ENCODE data around the gene GPR15LG.
"Not testable (repeated sequence)": the region's sequence is repeated elsewhere in the genome, so short reads cannot be mapped to it uniquely, and the experiment has no call there.

GPR15LG gene

DNA sequence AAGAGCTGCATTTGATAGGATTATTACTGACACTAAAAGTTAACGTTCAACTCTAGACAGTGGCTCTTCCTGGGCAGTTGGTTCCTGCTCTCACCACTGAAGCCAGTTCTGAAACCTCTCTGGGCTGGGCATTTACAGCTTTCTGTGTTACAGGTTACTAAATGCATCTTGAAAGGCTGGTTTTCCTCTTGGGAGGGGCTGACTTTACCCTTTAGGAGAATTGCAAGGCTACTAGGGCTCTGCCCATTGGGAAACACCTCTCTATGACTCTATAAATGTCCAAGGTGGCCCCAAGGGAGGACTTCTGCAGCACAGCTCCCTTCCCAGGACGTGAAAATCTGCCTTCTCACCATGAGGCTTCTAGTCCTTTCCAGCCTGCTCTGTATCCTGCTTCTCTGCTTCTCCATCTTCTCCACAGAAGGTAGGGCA, at the start of gene GPR15LG:
TSS of gene GPR15LG (plus strand) at position 301 of the 429 bp plus-strand sequence. CDS start at position 352, 51 bp downstream.
- no peak for DNase-seq

DNA sequence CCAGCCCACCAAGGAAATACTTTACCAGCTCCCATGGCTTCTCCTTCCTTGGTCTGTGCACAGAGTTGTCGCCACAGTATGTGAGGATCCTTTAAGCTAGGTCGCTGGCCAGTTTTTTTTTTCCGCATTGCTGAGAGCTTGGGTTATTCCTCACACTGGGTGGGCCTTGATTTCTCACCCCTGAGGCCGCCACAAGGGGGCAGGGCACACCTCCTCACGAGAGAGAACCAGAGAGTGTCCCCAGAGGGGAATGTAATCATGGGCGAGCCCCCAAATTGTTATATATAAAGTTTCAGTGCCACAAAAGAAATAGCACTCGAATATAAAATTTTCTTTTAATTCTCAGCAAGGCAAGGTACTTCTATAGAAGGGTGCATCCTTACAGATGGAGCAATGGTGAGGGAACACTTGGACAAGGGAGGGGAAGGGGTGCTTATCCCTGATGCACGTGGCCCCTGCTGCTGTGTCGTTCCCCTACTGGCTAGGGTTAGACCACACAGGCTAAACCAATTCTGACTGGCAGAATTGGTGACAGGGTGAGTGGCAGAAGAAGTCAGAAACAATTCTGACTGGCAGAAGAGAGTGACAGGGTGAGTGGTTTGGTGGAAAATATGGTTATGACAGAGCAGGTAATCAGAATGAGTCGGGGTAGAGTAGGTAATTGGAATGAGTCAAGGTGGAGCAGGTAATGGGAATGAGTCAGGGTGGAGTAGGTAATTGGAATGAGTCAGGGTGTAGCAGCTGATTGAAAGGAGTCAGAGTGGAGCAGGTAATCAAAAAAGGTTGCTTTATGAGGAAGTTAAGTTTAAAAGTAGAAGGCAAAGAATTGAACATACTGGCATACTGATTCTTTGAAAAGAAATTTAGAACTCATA, 47.5 kb upstream of the GPR15LG start:
- not testable (repeated sequence) for DNase-seq

GRCh38 chr10:84126785-84127167, 46.8 kb upstream of the GPR15LG start:
- DNase-seq: no peak

DNA sequence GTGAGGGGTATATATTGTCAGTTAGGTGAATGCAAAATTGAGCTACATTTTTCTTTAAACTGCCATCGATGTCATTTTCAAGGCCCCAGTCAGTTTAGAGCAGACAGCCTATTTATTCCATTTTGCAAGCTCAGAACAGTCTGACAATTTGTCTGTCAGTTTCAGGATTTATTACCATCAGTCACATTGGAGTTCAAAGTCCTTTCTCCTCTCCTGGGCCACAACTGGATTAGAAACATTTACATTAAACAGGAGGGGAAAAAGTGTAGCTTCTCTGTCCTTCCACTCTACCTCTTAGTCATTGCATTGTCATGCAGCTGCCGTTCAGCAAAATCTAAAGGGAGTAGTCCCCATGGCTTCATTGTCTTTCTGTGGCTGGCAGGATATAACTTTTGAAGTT, 37.8 kb upstream of the GPR15LG start:
- no peak for DNase-seq

GRCh38 chr10:84137811-84138210, 35.8 kb upstream of the GPR15LG start:
- no peak for DNase-seq

GRCh38 chr10:84138478-84139125, 35.0 kb upstream of the GPR15LG start:
- peak; percentile 77 for DNase-seq

DNA sequence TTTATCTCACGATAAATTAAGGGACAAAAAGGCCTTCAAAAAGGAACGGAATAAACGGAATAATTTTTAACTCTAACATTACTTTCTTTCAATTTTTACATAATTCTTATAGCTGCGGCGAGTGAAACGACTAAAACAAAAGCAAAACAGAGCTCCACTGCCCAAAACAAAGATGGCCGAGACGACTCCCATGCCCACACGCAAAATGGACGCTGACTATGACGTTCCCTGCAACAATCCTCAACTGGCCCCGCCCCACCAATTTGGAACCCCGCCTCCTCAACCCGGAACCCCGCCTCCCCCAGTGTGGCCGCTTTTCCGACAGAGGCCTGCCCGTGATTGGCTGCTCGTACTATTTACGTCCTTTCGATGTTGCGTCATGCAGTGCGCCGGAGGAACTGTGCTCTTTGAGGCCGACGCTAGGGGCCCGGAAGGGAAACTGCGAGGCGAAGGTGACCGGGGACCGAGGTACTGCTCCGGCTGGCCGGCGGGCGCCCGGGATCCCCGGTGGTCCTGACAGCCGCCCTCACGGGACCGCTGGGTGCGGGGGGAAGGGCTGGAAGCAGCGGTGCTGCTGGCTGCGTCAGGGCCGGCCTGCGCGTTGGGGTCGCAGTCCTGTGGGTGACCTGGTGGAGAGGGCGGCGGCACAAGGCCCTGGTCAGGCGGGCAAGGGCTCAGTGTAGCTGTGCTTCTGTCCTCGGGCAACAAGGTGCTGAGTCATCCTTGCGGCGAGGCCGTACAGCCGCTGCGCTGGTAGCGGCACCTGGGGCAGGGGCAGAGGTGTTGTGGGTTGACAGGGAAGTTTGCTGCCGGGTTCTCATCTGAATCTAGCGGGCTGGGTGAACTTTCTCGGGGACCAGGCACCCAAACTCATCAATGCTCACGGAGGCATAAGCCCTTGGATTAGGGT, 34.2 kb upstream of the GPR15LG start, which contains the start of gene GHITM:
TSS of gene GHITM (plus strand) at position 384 of the 910 bp plus-strand sequence. CDS start 1,992 bp downstream, outside the sequence.
- DNase-seq: peak; percentile 97

DNA sequence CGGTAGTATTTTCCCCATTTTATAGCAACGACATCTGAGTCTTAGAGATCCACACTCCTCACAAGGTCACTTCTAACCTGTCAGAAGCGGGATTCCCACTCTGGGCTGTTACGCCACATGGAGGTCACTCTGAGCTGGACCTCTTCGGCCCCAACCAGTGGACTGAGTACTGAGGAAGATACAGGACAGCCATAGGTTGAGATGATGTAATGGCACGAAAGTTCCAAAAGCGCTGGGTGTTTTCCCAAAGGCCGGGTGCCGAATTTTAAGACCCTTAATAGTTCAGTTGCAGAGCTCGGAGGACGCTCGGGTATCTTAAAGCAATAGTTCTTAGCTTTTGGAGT, 33.6 kb upstream of the GPR15LG start:
- no peak for DNase-seq

GRCh38 chr10:84147347-84147746, 26.3 kb upstream of the GPR15LG start:
- DNase-seq: no peak

DNA sequence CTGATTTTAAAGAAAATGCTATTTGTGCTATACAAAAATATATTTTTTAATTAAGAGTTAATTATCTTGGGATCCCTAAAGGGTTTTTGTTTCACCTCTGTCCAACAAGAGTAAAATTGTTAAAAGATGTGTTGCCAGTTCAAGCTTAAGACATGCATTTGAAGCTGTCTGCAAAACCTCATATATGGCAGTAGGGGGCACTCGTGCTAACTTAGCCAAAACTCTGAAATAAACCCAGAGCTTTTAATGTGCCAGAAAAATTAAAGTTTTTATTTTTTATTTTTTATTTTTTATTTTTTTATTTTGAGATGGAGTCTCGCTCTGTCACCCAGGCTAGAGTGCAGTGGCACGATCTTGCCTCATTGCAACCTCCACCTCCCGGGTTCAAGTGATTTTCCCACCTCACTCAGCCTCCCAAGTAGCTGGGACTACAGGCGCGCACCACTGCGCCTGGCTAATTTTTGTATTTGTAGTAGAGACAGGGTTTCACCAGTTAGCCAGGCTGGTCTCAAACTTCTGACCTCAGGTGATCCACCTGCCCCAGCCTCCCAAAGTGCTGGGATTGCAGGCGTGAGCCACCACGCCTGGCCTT, 25.5 kb upstream of the GPR15LG start:
- DNase-seq: not testable (repeated sequence)

DNA sequence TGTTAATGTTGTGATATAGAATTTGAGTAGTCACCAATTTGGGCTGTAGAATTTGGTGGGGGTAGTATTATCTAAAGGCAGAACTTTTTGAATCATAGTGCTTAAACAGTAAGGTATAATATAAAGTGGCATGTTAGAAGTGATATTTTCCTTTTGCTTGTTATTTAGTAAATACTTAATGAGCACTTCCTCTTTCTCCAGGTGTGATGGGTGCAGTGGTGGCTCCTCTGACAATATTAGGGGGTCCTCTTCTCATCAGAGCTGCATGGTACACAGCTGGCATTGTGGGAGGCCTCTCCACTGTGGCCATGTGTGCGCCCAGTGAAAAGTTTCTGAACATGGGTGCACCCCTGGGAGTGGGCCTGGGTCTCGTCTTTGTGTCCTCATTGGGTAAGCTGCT, 23.7 kb upstream of the GPR15LG start:
- DNase-seq: no peak

DNA sequence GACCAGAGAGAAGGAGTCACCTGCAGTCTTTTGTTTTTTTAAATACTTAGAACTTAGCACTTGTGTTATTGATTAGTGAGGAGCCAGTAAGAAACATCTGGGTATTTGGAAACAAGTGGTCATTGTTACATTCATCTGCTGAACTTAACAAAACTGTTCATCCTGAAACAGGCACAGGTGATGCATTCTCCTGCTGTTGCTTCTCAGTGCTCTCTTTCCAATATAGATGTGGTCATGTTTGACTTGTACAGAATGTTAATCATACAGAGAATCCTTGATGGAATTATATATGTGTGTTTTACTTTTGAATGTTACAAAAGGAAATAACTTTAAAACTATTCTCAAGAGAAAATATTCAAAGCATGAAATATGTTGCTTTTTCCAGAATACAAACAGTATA, 20.8 kb upstream of the GPR15LG start:
- DNase-seq: no peak

DNA sequence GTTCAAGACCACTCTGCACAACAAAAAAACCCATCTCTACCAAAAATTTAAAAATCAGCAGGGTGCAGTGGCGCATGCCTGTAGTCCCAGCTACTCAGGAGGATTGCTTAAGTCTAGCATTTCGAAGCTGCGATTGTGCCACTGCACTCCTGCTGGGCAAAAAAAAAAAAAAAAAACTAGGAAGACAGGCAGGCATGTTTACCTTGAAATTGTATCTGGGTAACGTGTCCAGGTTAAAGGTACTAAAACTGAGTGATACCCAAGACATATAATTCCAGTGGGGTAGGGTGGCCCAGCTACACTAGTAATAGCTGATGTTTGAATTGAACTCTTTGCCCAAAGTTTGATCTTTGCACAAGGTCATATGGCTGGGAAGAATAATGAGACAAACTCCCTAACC, 18.1 kb upstream of the GPR15LG start:
- DNase-seq: no peak

DNA sequence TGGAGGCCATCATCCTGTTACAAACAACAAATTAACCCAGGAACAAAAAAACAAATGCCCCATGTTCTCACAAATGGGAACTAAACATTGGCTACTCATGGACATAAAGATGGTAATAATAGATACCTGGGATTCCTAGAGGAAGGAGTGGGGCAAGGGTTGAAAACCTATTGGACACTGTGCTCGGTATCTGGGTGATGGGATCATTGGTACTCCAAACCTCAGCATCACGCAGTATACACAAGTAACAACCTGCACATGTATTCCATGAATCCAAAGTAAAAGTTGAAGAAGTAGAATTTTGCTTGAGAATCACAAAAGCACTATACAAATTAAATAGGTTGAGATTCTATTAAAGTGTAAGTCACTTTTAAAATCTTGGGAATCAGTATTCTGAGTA, 17.6 kb upstream of the GPR15LG start:
- no peak for DNase-seq

DNA sequence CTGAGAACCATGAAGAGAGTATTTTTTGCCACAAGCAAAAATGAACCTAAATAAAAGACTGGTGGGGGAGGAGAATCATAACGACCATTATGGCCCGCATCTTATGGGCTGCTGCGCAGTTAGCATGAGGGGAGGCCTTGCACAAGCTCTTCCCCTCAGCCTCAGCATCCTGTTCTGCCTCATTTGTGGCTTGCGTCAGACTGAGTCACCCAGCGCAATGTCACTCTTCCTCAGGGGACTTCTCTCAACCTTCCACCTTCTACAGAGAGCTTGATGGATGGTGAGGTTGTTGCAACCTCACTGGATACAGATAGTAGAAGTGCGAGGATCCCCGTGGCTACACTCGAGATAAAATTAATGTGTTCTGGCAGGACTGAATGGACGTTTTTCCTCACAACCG, 16.8 kb upstream of the GPR15LG start:
- no peak for DNase-seq

GRCh38 chr10:84158061-84158460, 15.5 kb upstream of the GPR15LG start:
- no peak for DNase-seq

DNA sequence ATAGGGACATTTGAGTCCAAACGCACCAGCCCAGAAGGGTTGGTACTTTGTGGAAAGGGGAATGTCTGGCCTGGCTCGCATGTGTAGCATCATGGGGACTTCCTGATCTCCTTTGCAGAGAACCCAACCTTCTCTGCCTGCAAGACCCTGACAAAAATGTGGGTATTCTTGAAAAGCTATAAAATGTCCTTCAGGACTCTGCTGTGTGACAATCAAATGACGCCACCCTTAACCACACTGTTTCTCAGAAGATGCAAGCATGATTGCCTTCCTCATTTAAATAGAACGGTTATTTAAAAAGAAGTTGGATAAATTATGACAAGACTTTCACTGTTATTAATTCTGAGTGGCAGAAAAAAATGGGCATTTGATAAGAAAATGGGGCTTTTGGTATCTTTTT, 15.1 kb upstream of the GPR15LG start:
- no peak for DNase-seq

DNA sequence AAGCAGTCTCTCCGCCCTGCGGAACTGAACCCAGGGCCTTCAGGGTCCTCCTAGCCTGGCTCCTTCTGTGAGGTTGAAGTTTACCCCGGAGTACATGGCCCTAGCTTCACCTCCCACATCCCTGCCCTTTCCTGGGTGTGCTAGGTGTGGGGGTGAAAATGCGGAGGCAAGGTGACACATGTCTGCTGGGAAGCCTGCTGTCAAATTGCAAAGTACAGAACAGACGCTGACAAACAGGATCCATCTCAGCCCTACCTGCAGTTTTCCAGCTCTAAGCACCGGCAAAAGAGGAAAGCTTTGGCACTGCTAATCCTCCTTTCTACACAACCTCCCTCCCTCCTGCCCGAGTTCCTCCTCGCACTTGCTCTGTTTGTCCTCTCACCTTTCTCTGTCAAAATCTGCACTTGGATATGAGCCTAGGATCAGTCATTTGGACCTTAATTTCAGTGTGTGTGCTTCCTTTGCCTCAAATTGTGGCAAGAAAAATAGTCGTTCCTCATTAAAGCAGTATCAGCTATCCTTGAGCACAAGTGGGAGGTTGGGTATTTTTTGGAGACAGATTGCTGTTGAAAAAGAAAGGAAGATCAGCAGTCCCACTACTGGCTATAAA, 14.4 kb upstream of the GPR15LG start:
- DNase-seq: no peak

DNA sequence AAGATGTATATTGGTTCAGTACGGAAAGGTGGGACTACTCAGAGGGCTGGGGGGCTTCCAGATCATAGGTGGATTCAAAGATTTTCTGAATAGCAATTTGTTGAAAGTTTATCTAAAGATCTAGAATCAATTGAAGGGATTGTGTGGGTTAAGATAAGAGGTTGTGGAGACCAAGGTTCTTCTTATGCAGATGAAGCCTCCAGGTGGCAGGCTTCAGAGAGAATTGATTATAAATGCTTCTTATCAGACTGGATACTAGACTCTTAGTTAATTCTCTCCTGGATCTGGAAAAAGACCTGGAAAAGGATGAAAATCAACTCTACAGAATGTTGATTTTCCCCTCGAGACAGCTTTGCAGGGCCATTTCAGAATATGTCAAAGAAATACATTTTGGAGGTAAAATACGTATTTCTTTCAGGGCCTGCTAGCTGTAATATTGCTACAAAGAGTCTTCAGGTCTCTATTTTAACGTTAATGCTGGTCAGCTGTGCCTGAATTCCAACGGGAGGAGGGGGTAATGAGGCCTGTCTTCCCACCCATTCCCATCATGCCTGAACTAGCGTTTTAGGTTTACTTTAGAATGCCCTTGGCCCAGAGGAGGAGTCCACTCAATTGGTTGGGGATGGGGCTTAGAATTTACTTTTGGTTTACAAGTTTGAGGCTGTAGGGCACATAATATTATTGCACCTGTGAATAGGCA, 12.8 kb upstream of the GPR15LG start:
- DNase-seq: no peak

- DNase-seq: no peak
These were observed 9.6 kb upstream of the GPR15LG start for GRCh38 chr10:84163996-84164395.

DNA sequence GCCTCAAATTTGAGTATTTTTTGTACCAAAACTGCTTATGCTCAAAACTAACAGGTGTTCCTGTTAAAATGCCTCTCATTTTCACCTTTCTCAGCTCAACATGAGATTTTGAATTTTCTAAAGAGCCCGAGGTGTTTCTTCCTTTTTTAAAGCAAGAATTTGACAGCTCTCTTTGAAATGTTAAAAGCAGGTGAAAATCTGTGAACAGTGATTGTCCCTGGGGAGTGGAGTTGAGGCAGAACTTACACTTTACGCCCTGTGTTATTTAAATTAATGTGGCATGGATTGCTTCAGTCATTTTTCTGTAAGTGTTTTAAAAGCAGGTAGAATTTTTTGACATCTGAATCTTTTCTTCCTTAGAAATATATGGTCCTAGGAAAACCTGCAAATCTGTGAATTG, 9.2 kb upstream of the GPR15LG start:
- DNase-seq: no peak
